Cardiac muscle cell (in vitro differentiated cells and primary cell): ENCODE results near the gene HAGHL. TPM values are rescaled to one million over a fixed set of nuclear protein-coding genes. Genes with fewer than 3 reads are reported as not detected.
"Not testable (repeated sequence)": the region's sequence is repeated elsewhere in the genome, so short reads cannot be mapped to it uniquely, and the experiment has no call there.

Source experiments
- DNase-seq, 2 donors: peaks; one replicate each; pipeline versions ENCODE4 v3.0.0 to v3.0.0-alpha.2; 2010 to 2017; ENCODE audit warnings: low read depth in 1 of 2, low spot score in 1 of 2
- H3K27ac ChIP-seq: fragments of 200-600 bp; sonication (generic); 2 replicates; pipeline ENCODE4 v1.5.1; 2016
- H3K27me3 ChIP-seq: fragments of 200-600 bp; sonication (generic); 2 replicates; pipeline ENCODE4 v1.6.0; 2016; ENCODE audit warnings: control low read depth
- H3K36me3 ChIP-seq: fragments of 200-600 bp; sonication (generic); 2 replicates; pipeline ENCODE4 v1.5.1; 2016; ENCODE audit warnings: control low read depth
- H3K4me1 ChIP-seq: fragments of 200-600 bp; sonication (generic); 2 replicates; pipeline ENCODE4 v1.8.1; 2017; ENCODE audit warnings: low read depth, mild to moderate bottlenecking, mixed run types
- H3K4me3 ChIP-seq: fragments of 200-600 bp; sonication (generic); 2 replicates; pipeline ENCODE4 v1.5.1; 2016; ENCODE audit warnings: mild to moderate bottlenecking
- H3K9me3 ChIP-seq: fragments of 200-600 bp; sonication (generic); 2 replicates; pipeline ENCODE4 v1.5.1; 2017; ENCODE audit warnings: low read depth, mild to moderate bottlenecking, control low read depth
- polyA plus RNA-seq: library from polyadenylated mRNA; unstranded; fragments of >200 nt; fragmentation: Nextera tagmentation; extraction: Ambion mirVana; gene quantifications from 2 replicates; pipeline ENCODE4 v1.2.1, GENCODE V29; 2016
- total RNA-seq: library from RNA; depleted of rRNA; stranded (reverse); fragments of >200 nt; gene quantifications from 2 replicates; pipeline ENCODE4 v1.2.3, GENCODE V29; 2016
- TF ChIP-seq, protein P1 (sequence below): IDR thresholded peaks from 2 replicates; pipeline ENCODE4 v1.5.1; 2012; ENCODE audit warnings: low read depth, mild to moderate bottlenecking, low read length

HAGHL gene
- total and polyA plus RNA-seq, 2 experiments from 2014 or later: 27.7 to 47.5 TPM

DNA sequence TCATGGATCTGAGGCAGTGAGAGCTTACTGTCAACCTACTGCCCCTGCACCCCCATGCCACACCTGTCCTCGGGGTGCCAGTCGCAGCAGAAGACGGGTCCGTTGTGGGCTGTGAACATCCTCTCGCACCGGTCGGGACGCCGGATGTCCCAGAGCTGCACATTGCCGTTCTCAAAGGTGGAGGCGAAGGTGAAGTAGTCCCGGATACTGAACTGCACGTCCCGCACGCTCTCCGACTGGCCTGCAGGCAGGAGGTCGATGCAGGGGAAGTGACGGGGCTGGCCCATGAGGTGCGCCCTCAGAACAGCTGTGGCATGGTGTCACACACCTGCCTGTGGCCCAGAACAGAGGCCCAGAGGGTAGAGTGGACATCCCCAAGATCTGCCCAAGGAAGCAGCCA lies 39.4 kb upstream of the HAGHL start:
- Histone ChIP-seq H3K4me1 (peaks cover 11% of the 10 kb centered on the region), H3K4me3 (no peak overlapping the region), H3K9me3 (no peaks in the 10 kb centered on the region), H3K36me3 (peaks cover 18% of the 10 kb centered on the region), H3K27ac (no peak overlapping the region), H3K27me3 (peaks cover 16% of the 10 kb centered on the region)
- no peak for DNase-seq
- TF ChIP-seq, protein P1, sequence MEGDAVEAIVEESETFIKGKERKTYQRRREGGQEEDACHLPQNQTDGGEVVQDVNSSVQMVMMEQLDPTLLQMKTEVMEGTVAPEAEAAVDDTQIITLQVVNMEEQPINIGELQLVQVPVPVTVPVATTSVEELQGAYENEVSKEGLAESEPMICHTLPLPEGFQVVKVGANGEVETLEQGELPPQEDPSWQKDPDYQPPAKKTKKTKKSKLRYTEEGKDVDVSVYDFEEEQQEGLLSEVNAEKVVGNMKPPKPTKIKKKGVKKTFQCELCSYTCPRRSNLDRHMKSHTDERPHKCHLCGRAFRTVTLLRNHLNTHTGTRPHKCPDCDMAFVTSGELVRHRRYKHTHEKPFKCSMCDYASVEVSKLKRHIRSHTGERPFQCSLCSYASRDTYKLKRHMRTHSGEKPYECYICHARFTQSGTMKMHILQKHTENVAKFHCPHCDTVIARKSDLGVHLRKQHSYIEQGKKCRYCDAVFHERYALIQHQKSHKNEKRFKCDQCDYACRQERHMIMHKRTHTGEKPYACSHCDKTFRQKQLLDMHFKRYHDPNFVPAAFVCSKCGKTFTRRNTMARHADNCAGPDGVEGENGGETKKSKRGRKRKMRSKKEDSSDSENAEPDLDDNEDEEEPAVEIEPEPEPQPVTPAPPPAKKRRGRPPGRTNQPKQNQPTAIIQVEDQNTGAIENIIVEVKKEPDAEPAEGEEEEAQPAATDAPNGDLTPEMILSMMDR: no peak

DNA sequence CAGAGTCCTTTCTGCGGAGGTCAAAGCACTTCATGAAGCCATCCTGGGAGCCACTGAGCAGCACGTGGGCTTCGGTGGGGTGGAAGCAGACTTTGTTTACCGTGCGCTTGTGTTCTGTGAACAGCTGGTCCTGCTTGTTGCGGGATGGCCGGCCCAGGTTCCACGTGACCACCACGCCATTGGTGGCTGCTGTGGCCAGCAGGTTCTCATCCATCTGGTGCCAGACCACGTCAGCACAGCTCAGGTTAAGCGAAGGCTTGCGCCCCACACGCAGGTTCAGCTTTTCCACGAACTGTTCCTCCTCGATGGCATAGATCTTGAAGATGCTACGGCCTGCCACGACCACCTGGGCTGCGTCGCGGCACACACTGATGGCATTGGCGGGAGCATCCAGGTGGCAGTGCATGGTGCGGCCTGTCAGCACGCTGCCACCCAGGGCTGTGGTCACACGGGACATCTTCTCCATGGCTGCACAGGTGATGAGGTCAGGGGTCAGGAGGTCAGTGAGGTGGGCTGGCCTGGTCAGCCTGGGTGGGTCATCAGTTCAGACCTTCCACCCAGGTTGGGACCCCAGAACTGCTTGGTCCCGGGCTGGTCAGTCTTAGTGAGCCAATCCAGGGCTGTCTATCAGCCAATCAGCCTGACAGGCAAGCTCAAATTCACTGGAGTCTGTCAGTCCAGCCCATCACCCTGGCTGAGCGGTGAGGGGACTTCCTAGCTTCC lies 37.6 kb upstream of the HAGHL start:
- Histone ChIP-seq H3K4me1 (peaks cover 11% of the 10 kb centered on the region), H3K36me3 (peaks cover 11% of the 10 kb centered on the region), H3K9me3 (no peaks in the 10 kb centered on the region), H3K27ac (peak overlapping the region; percentile 80), H3K27me3 (peaks cover 34% of the 10 kb centered on the region), H3K4me3 (peak overlapping the region; percentile 81)
- no peak for DNase-seq
- TF ChIP-seq, protein P1: no peak

DNA sequence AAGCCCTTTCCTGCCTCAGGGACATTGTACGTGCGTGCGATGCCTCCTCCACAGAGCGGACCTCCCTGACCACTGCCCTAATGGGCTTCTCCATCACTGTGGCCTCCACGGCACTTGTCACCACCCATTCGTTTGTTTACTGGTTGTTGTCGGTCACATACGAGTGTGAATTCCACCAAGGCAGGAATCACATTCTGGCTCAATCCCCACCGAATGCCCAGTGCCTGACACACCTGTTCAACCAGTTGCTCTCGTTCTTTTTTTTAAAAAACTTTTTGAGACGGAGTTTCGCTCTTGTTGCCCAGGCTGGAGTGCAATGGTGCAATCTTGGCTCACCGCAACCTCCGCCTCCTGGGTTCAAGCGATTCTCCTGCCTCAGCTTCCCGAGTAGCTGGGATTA lies 35.7 kb upstream of the HAGHL start:
- not testable (repeated sequence) for H3K36me3 ChIP-seq, DNase-seq, H3K4me1 ChIP-seq, H3K4me3 ChIP-seq, H3K9me3 ChIP-seq, H3K27ac ChIP-seq
- H3K27me3 ChIP-seq: peaks cover 53% of the 10 kb centered on the region

DNA sequence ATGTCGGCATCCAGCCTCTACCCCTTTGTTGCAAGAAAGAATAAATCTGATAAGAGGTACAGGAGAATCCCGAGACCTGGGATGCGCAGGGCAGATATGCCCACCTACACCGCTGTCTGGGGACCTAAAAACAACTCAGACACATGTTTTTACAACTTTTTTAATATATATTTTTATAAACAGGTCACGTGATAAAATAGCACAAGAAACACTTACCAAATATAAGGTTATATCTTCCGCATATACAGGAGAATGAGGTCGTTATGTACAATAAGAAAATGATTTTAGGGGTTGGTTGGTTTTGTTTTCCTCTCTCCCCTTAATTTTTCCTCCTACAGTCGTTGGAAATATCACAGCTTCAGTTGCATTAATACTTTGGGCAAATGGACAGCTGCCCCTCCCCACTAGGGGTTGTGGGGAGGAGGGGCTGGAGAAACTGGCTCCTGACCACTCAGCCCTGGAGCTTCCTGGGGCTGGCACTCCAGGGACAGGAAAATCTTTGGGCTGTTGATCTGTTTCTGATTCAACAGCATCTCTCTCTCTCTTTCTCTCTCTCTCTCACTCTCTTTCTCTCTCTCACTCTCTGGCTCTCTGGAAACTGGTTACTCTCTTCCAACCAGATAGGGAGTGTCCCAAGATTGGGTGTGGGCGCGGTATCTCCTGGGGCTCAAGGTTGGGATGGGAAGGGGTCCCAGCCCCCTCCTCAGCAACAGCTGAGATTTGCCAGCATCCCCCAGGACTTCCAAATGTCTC lies 34.4 kb upstream of the HAGHL start:
- no peak for DNase-seq
- no peak overlapping the region for H3K4me3 ChIP-seq
- peaks cover 66% of the 10 kb centered on the region for H3K27me3 ChIP-seq
- TF ChIP-seq, protein P1: no peak
- H3K9me3 ChIP-seq: no peaks in the 10 kb centered on the region
- H3K4me1 ChIP-seq: peaks cover 8% of the 10 kb centered on the region
- no peak overlapping the region for H3K27ac ChIP-seq
- no peaks in the 10 kb centered on the region for H3K36me3 ChIP-seq

DNA sequence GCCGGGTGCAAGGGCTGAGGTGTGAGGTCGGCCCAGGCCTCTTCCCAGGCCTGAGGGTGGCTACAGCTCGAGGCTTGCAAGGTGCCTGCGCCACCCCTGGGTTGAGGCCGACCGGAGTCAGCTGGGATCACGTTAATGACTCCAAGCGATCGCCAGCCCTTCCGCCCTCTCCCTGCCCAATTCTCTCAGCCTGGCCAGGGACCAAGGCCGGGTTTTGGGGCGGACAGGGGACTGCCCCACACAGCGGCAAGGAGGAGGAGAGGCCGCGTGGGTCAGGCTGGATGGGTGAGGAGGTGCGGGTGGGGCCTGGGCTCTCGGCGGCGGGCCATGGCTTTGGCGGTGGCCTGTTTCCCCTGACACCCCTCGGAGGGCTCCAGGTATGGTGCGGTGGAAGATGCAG lies 33.5 kb upstream of the HAGHL start:
- TF ChIP-seq, protein P1: no peak
- DNase-seq: no peak
- no peak overlapping the region for H3K27ac ChIP-seq
- H3K27me3 ChIP-seq: peaks cover 75% of the 10 kb centered on the region
- no peak overlapping the region for H3K4me3 ChIP-seq
- no peaks in the 10 kb centered on the region for H3K36me3 ChIP-seq
- H3K9me3 ChIP-seq: no peaks in the 10 kb centered on the region
- H3K4me1 ChIP-seq: peaks cover 8% of the 10 kb centered on the region

DNA sequence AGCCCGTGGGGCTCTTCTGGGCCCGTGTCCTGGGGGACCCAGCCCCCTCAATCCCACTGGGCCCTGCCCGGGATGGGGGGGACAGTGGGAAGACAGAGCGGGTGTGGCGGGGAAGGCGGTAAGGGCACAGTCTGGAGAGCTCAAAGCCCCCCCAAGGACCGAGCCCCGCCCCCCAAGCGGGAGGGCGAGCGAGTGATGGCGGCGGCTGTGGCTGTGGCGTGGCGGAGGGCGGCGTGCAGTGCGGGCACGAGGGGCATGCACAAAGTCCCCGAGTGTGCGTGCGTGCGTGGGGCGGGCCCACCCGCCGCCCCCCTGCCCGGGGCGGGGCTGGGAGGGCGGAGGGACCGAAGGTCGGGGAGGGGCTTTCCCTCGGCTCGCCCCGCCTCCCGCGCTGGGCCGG lies 33.1 kb upstream of the HAGHL start:
- Histone ChIP-seq H3K36me3 (no peaks in the 10 kb centered on the region), H3K4me3 (no peak overlapping the region), H3K27ac (no peak overlapping the region), H3K9me3 (no peaks in the 10 kb centered on the region), H3K4me1 (peaks cover 8% of the 10 kb centered on the region), H3K27me3 (peaks cover 79% of the 10 kb centered on the region)
- TF ChIP-seq, protein P1: no peak
- DNase-seq: no peak
